Measurements from ENCODE around the gene RPRD2.
"Not testable (repeated sequence)": the region's sequence is repeated elsewhere in the genome, so short reads cannot be mapped to it uniquely, and the experiment has no call there.

The RPRD2 gene

GRCh38 chr1:150395115-150395514 is 31.2 kb downstream of the RPRD2 start:
- not testable (repeated sequence) for H3K4me1 ChIP-seq (ENCODE audit: control insufficient read depth, low read depth, low read length); H3K9me3 ChIP-seq (ENCODE audit: control insufficient read depth, low read depth, low read length); H3K27ac ChIP-seq (ENCODE audit: low read length); H3K27me3 ChIP-seq (ENCODE audit: control insufficient read depth, insufficient read depth, low read length); H3K36me3 ChIP-seq (ENCODE audit: control insufficient read depth, low read depth, low read length); H3K4me3 ChIP-seq (ENCODE audit: low read length); H3K9ac ChIP-seq (ENCODE audit: low read length)

- Histone ChIP-seq H3K36me3 (ENCODE audit: control insufficient read depth, low read depth, low read length) (no peaks in the 10 kb centered on the region), H3K9ac (ENCODE audit: low read length) (no peak overlapping the region), H3K9me3 (ENCODE audit: control insufficient read depth, low read depth, low read length) (no peaks in the 10 kb centered on the region), H3K27me3 (ENCODE audit: control insufficient read depth, insufficient read depth, low read length) (no peaks in the 10 kb centered on the region), H3K27ac (ENCODE audit: low read length) (no peak overlapping the region), H3K4me1 (ENCODE audit: control insufficient read depth, low read depth, low read length) (no peaks in the 10 kb centered on the region), H3K4me3 (ENCODE audit: low read length) (no peak overlapping the region)
These were observed 33.6 kb downstream of the RPRD2 start for GRCh38 chr1:150397392-150398032.

- Histone ChIP-seq H3K4me1 (ENCODE audit: control insufficient read depth, low read depth, low read length) (peaks cover 19% of the 10 kb centered on the region), H3K36me3 (ENCODE audit: control insufficient read depth, low read depth, low read length) (no peaks in the 10 kb centered on the region), H3K27ac (ENCODE audit: low read length) (no peak overlapping the region), H3K9ac (ENCODE audit: low read length) (no peak overlapping the region), H3K9me3 (ENCODE audit: control insufficient read depth, low read depth, low read length) (no peaks in the 10 kb centered on the region), H3K4me3 (ENCODE audit: low read length) (no peak overlapping the region), H3K27me3 (ENCODE audit: control insufficient read depth, insufficient read depth, low read length) (no peaks in the 10 kb centered on the region)
These were observed 40.5 kb downstream of the RPRD2 start for GRCh38 chr1:150404465-150404864.

- Histone ChIP-seq H3K4me3 (ENCODE audit: low read length) (no peak overlapping the region), H3K9ac (ENCODE audit: low read length) (no peak overlapping the region), H3K27me3 (ENCODE audit: control insufficient read depth, insufficient read depth, low read length) (no peaks in the 10 kb centered on the region), H3K27ac (ENCODE audit: low read length) (no peak overlapping the region), H3K4me1 (ENCODE audit: control insufficient read depth, low read depth, low read length) (peaks cover 19% of the 10 kb centered on the region), H3K36me3 (ENCODE audit: control insufficient read depth, low read depth, low read length) (no peaks in the 10 kb centered on the region), H3K9me3 (ENCODE audit: control insufficient read depth, low read depth, low read length) (no peaks in the 10 kb centered on the region)
These were observed 41.7 kb downstream of the RPRD2 start for GRCh38 chr1:150405660-150406059.

- Histone ChIP-seq H3K4me3 (ENCODE audit: low read length) (no peak overlapping the region), H3K36me3 (ENCODE audit: control insufficient read depth, low read depth, low read length) (no peaks in the 10 kb centered on the region), H3K4me1 (ENCODE audit: control insufficient read depth, low read depth, low read length) (peaks cover 19% of the 10 kb centered on the region), H3K9ac (ENCODE audit: low read length) (no peak overlapping the region), H3K9me3 (ENCODE audit: control insufficient read depth, low read depth, low read length) (no peaks in the 10 kb centered on the region), H3K27me3 (ENCODE audit: control insufficient read depth, insufficient read depth, low read length) (no peaks in the 10 kb centered on the region), H3K27ac (ENCODE audit: low read length) (no peak overlapping the region)
These were observed 42.5 kb downstream of the RPRD2 start for GRCh38 chr1:150406483-150406882.

GRCh38 chr1:150407330-150407729 is 43.4 kb downstream of the RPRD2 start:
- no peaks in the 10 kb centered on the region for H3K9me3 ChIP-seq (ENCODE audit: control insufficient read depth, low read depth, low read length)
- H3K27me3 ChIP-seq (ENCODE audit: control insufficient read depth, insufficient read depth, low read length): no peaks in the 10 kb centered on the region
- H3K27ac ChIP-seq (ENCODE audit: low read length): no peak overlapping the region
- no peak overlapping the region for H3K9ac ChIP-seq (ENCODE audit: low read length)
- H3K4me3 ChIP-seq (ENCODE audit: low read length): no peak overlapping the region
- H3K4me1 ChIP-seq (ENCODE audit: control insufficient read depth, low read depth, low read length): peaks cover 19% of the 10 kb centered on the region
- no peaks in the 10 kb centered on the region for H3K36me3 ChIP-seq (ENCODE audit: control insufficient read depth, low read depth, low read length)

GRCh38 chr1:150408800-150409199 is 44.9 kb downstream of the RPRD2 start:
- no peaks in the 10 kb centered on the region for H3K36me3 ChIP-seq (ENCODE audit: control insufficient read depth, low read depth, low read length)
- peaks cover 19% of the 10 kb centered on the region for H3K4me1 ChIP-seq (ENCODE audit: control insufficient read depth, low read depth, low read length)
- no peak overlapping the region for H3K4me3 ChIP-seq (ENCODE audit: low read length)
- H3K27me3 ChIP-seq (ENCODE audit: control insufficient read depth, insufficient read depth, low read length): no peaks in the 10 kb centered on the region
- H3K9me3 ChIP-seq (ENCODE audit: control insufficient read depth, low read depth, low read length): no peaks in the 10 kb centered on the region
- no peak overlapping the region for H3K27ac ChIP-seq (ENCODE audit: low read length)
- no peak overlapping the region for H3K9ac ChIP-seq (ENCODE audit: low read length)

- Histone ChIP-seq H3K27ac (ENCODE audit: low read length) (no peak overlapping the region), H3K36me3 (ENCODE audit: control insufficient read depth, low read depth, low read length) (no peaks in the 10 kb centered on the region), H3K9ac (ENCODE audit: low read length) (no peak overlapping the region), H3K4me3 (ENCODE audit: low read length) (no peak overlapping the region), H3K9me3 (ENCODE audit: control insufficient read depth, low read depth, low read length) (no peaks in the 10 kb centered on the region), H3K4me1 (ENCODE audit: control insufficient read depth, low read depth, low read length) (peaks cover 19% of the 10 kb centered on the region), H3K27me3 (ENCODE audit: control insufficient read depth, insufficient read depth, low read length) (no peaks in the 10 kb centered on the region)
These were observed 45.8 kb downstream of the RPRD2 start for GRCh38 chr1:150409504-150410362.

- Histone ChIP-seq H3K9ac (ENCODE audit: low read length) (no peak overlapping the region), H3K36me3 (ENCODE audit: control insufficient read depth, low read depth, low read length) (no peaks in the 10 kb centered on the region), H3K27ac (ENCODE audit: low read length) (no peak overlapping the region), H3K4me3 (ENCODE audit: low read length) (no peak overlapping the region), H3K4me1 (ENCODE audit: control insufficient read depth, low read depth, low read length) (peaks cover 19% of the 10 kb centered on the region), H3K9me3 (ENCODE audit: control insufficient read depth, low read depth, low read length) (no peaks in the 10 kb centered on the region), H3K27me3 (ENCODE audit: control insufficient read depth, insufficient read depth, low read length) (no peaks in the 10 kb centered on the region)
These were observed 46.7 kb downstream of the RPRD2 start for GRCh38 chr1:150410582-150411101.

- Histone ChIP-seq H3K27me3 (ENCODE audit: control insufficient read depth, insufficient read depth, low read length) (no peaks in the 10 kb centered on the region), H3K9me3 (ENCODE audit: control insufficient read depth, low read depth, low read length) (no peaks in the 10 kb centered on the region), H3K9ac (ENCODE audit: low read length) (no peak overlapping the region), H3K4me1 (ENCODE audit: control insufficient read depth, low read depth, low read length) (no peaks in the 10 kb centered on the region), H3K27ac (ENCODE audit: low read length) (no peak overlapping the region), H3K4me3 (ENCODE audit: low read length) (no peak overlapping the region), H3K36me3 (ENCODE audit: control insufficient read depth, low read depth, low read length) (peaks cover 4% of the 10 kb centered on the region)
These were observed 50.6 kb downstream of the RPRD2 start for GRCh38 chr1:150414592-150414991.

GRCh38 chr1:150415800-150416199 is 51.9 kb downstream of the RPRD2 start:
- peaks cover 10% of the 10 kb centered on the region for H3K36me3 ChIP-seq (ENCODE audit: control insufficient read depth, low read depth, low read length)
- H3K4me3 ChIP-seq (ENCODE audit: low read length): no peak overlapping the region
- H3K27me3 ChIP-seq (ENCODE audit: control insufficient read depth, insufficient read depth, low read length): no peaks in the 10 kb centered on the region
- no peaks in the 10 kb centered on the region for H3K4me1 ChIP-seq (ENCODE audit: control insufficient read depth, low read depth, low read length)
- H3K9ac ChIP-seq (ENCODE audit: low read length): no peak overlapping the region
- no peak overlapping the region for H3K27ac ChIP-seq (ENCODE audit: low read length)
- no peaks in the 10 kb centered on the region for H3K9me3 ChIP-seq (ENCODE audit: control insufficient read depth, low read depth, low read length)
